ENCODE results near the gene AGAP1.
"Not testable (repeated sequence)": the region's sequence is repeated elsewhere in the genome, so short reads cannot be mapped to it uniquely, and the experiment has no call there.

The AGAP1 gene

GRCh38 chr2:236045251-236046235 lies 551.7 kb downstream of the AGAP1 start:
- no peak overlapping the region for H3K4me3 ChIP-seq (ENCODE audit: low read depth, low read length)

- H3K4me3 ChIP-seq (ENCODE audit: low read depth, low read length), result no peak overlapping the region
Measured at GRCh38 chr2:236046715-236047114, 552.9 kb downstream of the AGAP1 start.

DNA sequence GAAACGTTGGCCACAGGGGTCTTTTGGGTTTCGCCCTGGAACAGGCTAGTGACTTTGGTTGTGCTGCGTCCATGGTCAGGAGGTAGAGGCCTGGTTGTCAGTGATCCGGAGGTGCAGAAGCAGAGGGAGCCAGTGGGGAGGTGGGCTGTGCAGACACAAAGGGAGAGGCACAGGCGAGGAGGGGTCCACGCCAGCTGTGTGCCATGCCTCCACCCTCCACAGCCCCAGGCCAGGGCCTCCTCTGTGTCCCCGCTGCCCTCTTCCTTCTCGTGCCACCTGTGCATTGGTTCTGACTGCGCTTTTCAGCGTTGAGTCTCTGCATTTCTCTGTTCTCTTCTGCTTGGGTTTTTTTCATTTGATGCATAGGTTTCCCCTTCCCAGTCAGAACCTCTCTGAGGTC lies 553.3 kb downstream of the AGAP1 start:
- H3K4me3 ChIP-seq (ENCODE audit: low read depth, low read length), result no peak overlapping the region

- H3K4me3 ChIP-seq (ENCODE audit: low read depth, low read length), result no peak overlapping the region
Measured at GRCh38 chr2:236047886-236048540, 554.2 kb downstream of the AGAP1 start.

GRCh38 chr2:236049981-236050380 lies 556.1 kb downstream of the AGAP1 start:
- no peak overlapping the region for H3K4me3 ChIP-seq (ENCODE audit: low read depth, low read length)

DNA sequence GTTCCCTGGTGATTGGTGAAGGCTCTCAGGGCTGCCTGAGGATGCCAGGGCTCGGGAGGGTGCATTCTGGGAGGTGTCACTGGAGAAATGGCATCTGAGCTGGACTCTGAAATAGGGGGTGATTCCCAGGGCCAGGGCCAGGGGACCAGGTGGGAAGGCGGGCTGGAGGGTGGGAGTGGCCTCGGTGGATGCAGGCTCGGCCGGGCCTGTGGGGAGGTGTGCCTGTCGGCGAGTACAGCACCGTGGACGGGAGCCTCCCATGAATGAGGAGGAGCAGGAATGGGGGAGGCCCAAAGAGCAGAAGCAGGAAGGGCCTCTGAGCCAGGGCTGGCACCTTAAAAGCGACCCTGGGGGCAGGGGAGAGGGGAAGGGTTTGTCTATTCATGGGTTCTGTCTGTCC lies 557.5 kb downstream of the AGAP1 start:
- no peak overlapping the region for H3K4me3 ChIP-seq (ENCODE audit: low read depth, low read length)

GRCh38 chr2:236051806-236052205 lies 558.0 kb downstream of the AGAP1 start:
- no peak overlapping the region for H3K4me3 ChIP-seq (ENCODE audit: low read depth, low read length)

GRCh38 chr2:236052206-236052605 lies 558.4 kb downstream of the AGAP1 start:
- no peak overlapping the region for H3K4me3 ChIP-seq (ENCODE audit: low read depth, low read length)

- no peak overlapping the region for H3K4me3 ChIP-seq (ENCODE audit: low read depth, low read length)
Measured at GRCh38 chr2:236052926-236053821, 559.3 kb downstream of the AGAP1 start.

- H3K4me3 ChIP-seq (ENCODE audit: low read depth, low read length), result no peak overlapping the region
Measured at GRCh38 chr2:236054125-236054524, 560.3 kb downstream of the AGAP1 start.

GRCh38 chr2:236054621-236055305 lies 560.9 kb downstream of the AGAP1 start:
- H3K4me3 ChIP-seq (ENCODE audit: low read depth, low read length), result no peak overlapping the region

DNA sequence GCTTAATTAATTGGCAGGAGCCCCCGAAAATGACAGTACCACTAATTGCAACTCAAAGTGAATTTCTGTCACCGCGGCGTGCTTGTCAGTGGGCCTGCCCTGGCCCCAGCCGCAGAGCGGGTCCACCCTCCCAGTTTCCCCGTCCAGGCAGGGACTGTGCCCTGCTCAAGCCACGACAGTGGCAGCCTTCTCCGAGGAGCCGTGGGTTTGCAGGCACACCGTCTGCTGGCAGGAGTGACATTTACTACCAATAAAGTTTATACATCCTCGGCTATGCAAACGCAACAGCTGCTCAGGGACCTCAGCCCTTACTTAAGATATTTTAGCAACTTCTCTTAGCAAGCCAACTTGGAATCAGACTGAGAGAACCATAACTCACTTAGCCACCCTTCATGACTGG lies 561.6 kb downstream of the AGAP1 start:
- no peak overlapping the region for H3K4me3 ChIP-seq (ENCODE audit: low read depth, low read length)

- H3K4me3 ChIP-seq (ENCODE audit: low read depth, low read length), result no peak overlapping the region
Measured at GRCh38 chr2:236056141-236056540, 562.3 kb downstream of the AGAP1 start.

DNA sequence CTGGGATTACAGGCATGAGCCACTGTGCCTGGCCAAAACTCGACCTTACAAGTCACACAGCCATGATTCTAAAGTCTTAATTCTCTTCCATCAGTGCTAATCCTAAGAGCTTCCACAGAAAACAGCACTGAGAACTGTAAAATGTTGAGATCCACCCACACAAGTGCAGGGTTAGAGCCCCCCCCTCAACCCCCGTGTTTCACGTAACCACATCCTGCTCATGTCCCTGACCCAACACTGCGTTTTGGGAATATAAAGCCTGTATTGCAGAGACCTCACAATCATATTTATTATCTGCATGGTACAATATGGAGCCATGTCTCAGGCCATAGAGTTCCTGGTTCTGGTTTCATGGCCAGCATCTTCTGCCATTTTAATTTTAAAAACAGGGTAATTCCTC lies 563.5 kb downstream of the AGAP1 start:
- H3K4me3 ChIP-seq (ENCODE audit: low read depth, low read length), result no peak overlapping the region

- no peak overlapping the region for H3K4me3 ChIP-seq (ENCODE audit: low read depth, low read length)
Measured at GRCh38 chr2:236061497-236061896, 567.7 kb downstream of the AGAP1 start.

GRCh38 chr2:236061899-236062298 lies 568.1 kb downstream of the AGAP1 start:
- no peak overlapping the region for H3K4me3 ChIP-seq (ENCODE audit: low read depth, low read length)

DNA sequence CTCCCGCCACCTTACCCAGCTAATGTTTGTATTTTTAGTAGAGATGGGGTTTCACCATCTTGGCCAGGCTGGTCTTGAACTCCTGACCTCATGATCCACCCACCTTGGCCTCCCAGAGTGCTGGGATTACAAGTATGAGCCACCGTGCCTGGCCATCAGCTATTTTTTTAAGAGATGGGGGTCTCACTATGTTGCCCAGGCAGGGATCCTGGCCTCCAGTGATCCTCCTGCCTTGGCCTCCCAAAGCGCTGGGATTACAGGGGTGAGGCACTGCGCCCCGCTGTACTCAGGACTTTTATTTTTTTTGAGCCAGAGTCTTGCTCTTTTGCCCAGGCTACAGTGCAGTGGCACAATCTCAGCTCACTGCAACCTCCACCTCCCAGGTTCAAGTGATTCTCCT lies 569.0 kb downstream of the AGAP1 start:
- not testable (repeated sequence) for H3K4me3 ChIP-seq (ENCODE audit: low read depth, low read length)

DNA sequence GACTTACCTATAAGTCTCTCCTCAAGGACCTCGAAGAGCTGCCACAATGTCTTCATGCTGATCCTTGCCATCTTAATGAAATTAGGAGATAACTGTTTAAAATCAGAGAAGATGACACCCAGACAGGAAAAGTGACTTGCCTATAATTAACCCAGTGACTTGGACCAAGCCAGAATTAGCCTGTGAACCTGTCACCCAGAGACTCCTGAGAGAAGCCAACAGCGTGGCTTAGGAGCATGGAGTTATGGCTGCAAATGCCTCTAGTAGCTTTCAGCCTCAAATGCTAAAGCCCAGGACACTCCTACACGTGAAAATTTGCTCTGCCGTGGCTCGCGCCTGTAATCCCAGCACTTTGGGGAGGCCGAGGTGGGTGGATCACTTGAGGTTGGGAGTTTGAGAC lies 570.2 kb downstream of the AGAP1 start:
- H3K4me3 ChIP-seq (ENCODE audit: low read depth, low read length), result no peak overlapping the region

- no peak overlapping the region for H3K4me3 ChIP-seq (ENCODE audit: low read depth, low read length)
Measured at GRCh38 chr2:236065314-236066160, 571.7 kb downstream of the AGAP1 start.

GRCh38 chr2:236070236-236070635 lies 576.4 kb downstream of the AGAP1 start:
- H3K4me3 ChIP-seq (ENCODE audit: low read depth, low read length), result no peak overlapping the region

Measured in iPS-11a (cell line).